Liver (tissue), 9 donors: ENCODE results near the gene SLIT3. TPM values are rescaled to one million over a fixed set of nuclear protein-coding genes. Genes with fewer than 3 reads are reported as not detected.

ENCODE experiments used
- DNase-seq: peaks from one replicate; pipeline ENCODE4 v3.0.0-alpha.2; 2017; ENCODE audit warnings: low spot score
- H3K27ac ChIP-seq, 2 donors: one replicate each; pipeline ENCODE4 v1.7.0; 2013; ENCODE audit warnings: inconsistent platforms in 2 of 2, low read length in 2 of 2, control low read depth in 1 of 2, low read depth in 1 of 2, mild to moderate bottlenecking in 1 of 2
- H3K27me3 ChIP-seq, 4 donors: one replicate each; pipeline versions ENCODE4 v1.6.1 to v1.7.0; 2013; ENCODE audit warnings: low read length in 3 of 4, inconsistent platforms in 1 of 4, mild to moderate bottlenecking in 1 of 4, moderate library complexity in 1 of 4; ENCODE audit not compliant: control insufficient read depth in 4 of 4, insufficient read depth in 4 of 4
- H3K36me3 ChIP-seq, 4 donors: one replicate each; pipeline versions ENCODE4 v1.6.1 to v1.7.0; 2013; ENCODE audit warnings: low read length in 3 of 4, mild to moderate bottlenecking in 3 of 4, low read depth in 1 of 4, moderate library complexity in 1 of 4; ENCODE audit not compliant: control insufficient read depth in 4 of 4, insufficient read depth in 3 of 4
- H3K4me1 ChIP-seq, 4 donors: one replicate each; pipeline versions ENCODE4 v1.6.1 to v1.7.0; 2013; ENCODE audit warnings: low read length in 3 of 4, mild to moderate bottlenecking in 3 of 4, moderate library complexity in 1 of 4; ENCODE audit not compliant: control insufficient read depth in 4 of 4, insufficient read depth in 4 of 4
- H3K4me3 ChIP-seq, 3 donors: one replicate each; pipeline versions ENCODE4 v1.6.1 to v1.7.0; 2013; ENCODE audit warnings: low read length in 3 of 3, control low read depth in 1 of 3, low read depth in 1 of 3, mild to moderate bottlenecking in 1 of 3
- H3K9ac ChIP-seq, 2 donors: one replicate each; pipeline ENCODE4 v1.7.0; 2013; ENCODE audit warnings: low read length in 2 of 2, mild to moderate bottlenecking in 2 of 2, moderate library complexity in 2 of 2, control low read depth in 1 of 2, low read depth in 1 of 2
- H3K9me3 ChIP-seq, 4 donors: one replicate each; pipeline versions ENCODE4 v1.6.1 to v1.7.0; 2013; ENCODE audit warnings: low read length in 3 of 4; ENCODE audit not compliant: control insufficient read depth in 4 of 4
- EGR1 ChIP-seq, 2 donors: IDR thresholded peaks; 2 replicates each; pipeline ENCODE4 v1.6.1; 2016 to 2018; ENCODE audit warnings: antibody characterized with exemption in 2 of 2, low read depth in 2 of 2
- FOXA1 ChIP-seq: IDR thresholded peaks from 2 replicates; pipeline ENCODE4 v1.6.1; 2016; ENCODE audit warnings: antibody characterized with exemption
- FOXA2 ChIP-seq: IDR thresholded peaks from 2 replicates; pipeline ENCODE4 v1.6.1; 2016; ENCODE audit warnings: antibody characterized with exemption
- GABPA ChIP-seq, 2 donors: IDR thresholded peaks in 1 of 2; conservative IDR thresholded peaks in 1 of 2; 2 replicates each; pipeline ENCODE4 v1.6.1; 2016; ENCODE audit warnings: antibody characterized with exemption in 2 of 2, mild to moderate bottlenecking in 1 of 2, moderate library complexity in 1 of 2
- HNF4A ChIP-seq, 2 donors: conservative IDR thresholded peaks; 2 replicates each; pipeline ENCODE4 v1.6.1; 2016; ENCODE audit warnings: antibody characterized with exemption in 2 of 2, mild to moderate bottlenecking in 2 of 2
- HNF4G ChIP-seq: IDR thresholded peaks from 2 replicates; pipeline ENCODE4 v1.6.1; 2016; ENCODE audit warnings: antibody characterized with exemption
- JUND ChIP-seq, 2 donors: IDR thresholded peaks; 2 replicates each; pipeline ENCODE4 v1.6.1; 2016; ENCODE audit warnings: antibody characterized with exemption in 2 of 2
- NR2F2 ChIP-seq: IDR thresholded peaks from 2 replicates; pipeline ENCODE4 v1.6.1; 2016; ENCODE audit warnings: antibody characterized with exemption
- RAD21 ChIP-seq, 2 donors: IDR thresholded peaks; 2 replicates each; pipeline ENCODE4 v1.6.1; 2016; ENCODE audit warnings: antibody characterized with exemption in 2 of 2, mild to moderate bottlenecking in 2 of 2
- RXRA ChIP-seq, 2 donors: IDR thresholded peaks; 2 replicates each; pipeline ENCODE4 v1.6.1; 2017 to 2018; ENCODE audit warnings: antibody characterized with exemption in 2 of 2, mild to moderate bottlenecking in 1 of 2
- SP1 ChIP-seq: IDR thresholded peaks from 2 replicates; pipeline ENCODE4 v1.6.1; 2018; ENCODE audit warnings: antibody characterized with exemption, mild to moderate bottlenecking
- TAF1 ChIP-seq: conservative IDR thresholded peaks from 2 replicates; pipeline ENCODE4 v1.6.1; 2016; ENCODE audit warnings: antibody characterized with exemption, mild to moderate bottlenecking
- YY1 ChIP-seq: IDR thresholded peaks from 2 replicates; pipeline ENCODE4 v1.6.1; 2016; ENCODE audit warnings: antibody characterized with exemption, mild to moderate bottlenecking
- WGBS: extraction: QIAGEN DNeasy Blood & Tissue Kit; methylation state at CpG from one replicate; pipeline ENCODE4 v1.1.7; 2013; 5-methylcytosine and 5-hydroxymethylcytosine counted together
- polyA plus RNA-seq, 2 donors: library from polyadenylated mRNA; stranded (reverse) in 1 of 2; unstranded in 1 of 2; fragments of 200-250 nt in 1 of 2; fragments of >200 nt in 1 of 2; fragmentation: Nextera tagmentation in 1 of 2; extraction: Ambion mirVana in 1 of 2; gene quantifications; one replicate each; pipeline versions ENCODE4 v1.2.1 to v1.2.3, GENCODE V29; 2013 to 2015
- total RNA-seq, 2 donors: library from RNA; depleted of rRNA; stranded (reverse); fragments of >200 nt; gene quantifications; one replicate each; pipeline ENCODE4 v1.2.3, GENCODE V29; 2014
- TF ChIP-seq, protein P1 (sequence below): fragments of 150-350 bp; IDR thresholded peaks from 2 replicates; pipeline ENCODE4 v1.5.1; 2017; ENCODE audit warnings: improper control_type of control experiment, low read depth, low read length; ENCODE audit not compliant: missing input control
- TF ChIP-seq, protein P2 (sequence below): IDR thresholded peaks from 2 replicates; pipeline ENCODE4 v1.6.1; 2016; ENCODE audit warnings: antibody characterized with exemption, mild to moderate bottlenecking
- TF ChIP-seq, protein P3 (sequence below): IDR thresholded peaks from 2 replicates; pipeline ENCODE4 v1.6.1; 2016; ENCODE audit warnings: antibody characterized with exemption
- TF ChIP-seq, protein P4 (sequence below): IDR thresholded peaks from 2 replicates; pipeline ENCODE4 v1.6.1; 2016; ENCODE audit warnings: antibody characterized with exemption
- TF ChIP-seq, protein P5 (sequence below): IDR thresholded peaks from 2 replicates; pipeline ENCODE4 v1.6.1; 2016; ENCODE audit warnings: antibody characterized with exemption
- donor health status: healthy.
- donor health status: healthy.
- donor health status: healthy.
- donor health status: healthy.
- donor health status: healthy.

Gene SLIT3
- total and polyA plus RNA-seq, 4 donors, result 0.61 to 1.3 (median 0.91) TPM

DNA sequence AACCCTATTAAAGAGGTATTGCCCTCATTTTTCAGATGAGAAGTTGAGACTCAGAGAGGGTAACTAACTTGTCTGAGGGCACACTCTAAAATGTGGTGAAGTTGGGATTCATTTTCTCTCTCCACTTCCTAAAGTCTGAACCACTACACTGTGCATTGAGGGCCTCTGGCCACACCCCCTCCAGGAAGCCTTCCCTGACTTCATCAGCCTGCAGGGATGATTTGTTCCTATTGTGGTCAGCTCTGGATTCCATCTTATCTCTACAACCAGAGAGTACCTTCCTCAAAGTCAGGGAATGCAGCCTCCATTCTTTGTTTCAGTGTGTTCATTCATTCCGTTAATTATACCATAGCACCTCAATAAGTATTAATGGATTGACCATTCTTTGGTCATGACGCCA is 365.8 kb downstream of the SLIT3 start (continued):
- TF ChIP-seq, protein P1, sequence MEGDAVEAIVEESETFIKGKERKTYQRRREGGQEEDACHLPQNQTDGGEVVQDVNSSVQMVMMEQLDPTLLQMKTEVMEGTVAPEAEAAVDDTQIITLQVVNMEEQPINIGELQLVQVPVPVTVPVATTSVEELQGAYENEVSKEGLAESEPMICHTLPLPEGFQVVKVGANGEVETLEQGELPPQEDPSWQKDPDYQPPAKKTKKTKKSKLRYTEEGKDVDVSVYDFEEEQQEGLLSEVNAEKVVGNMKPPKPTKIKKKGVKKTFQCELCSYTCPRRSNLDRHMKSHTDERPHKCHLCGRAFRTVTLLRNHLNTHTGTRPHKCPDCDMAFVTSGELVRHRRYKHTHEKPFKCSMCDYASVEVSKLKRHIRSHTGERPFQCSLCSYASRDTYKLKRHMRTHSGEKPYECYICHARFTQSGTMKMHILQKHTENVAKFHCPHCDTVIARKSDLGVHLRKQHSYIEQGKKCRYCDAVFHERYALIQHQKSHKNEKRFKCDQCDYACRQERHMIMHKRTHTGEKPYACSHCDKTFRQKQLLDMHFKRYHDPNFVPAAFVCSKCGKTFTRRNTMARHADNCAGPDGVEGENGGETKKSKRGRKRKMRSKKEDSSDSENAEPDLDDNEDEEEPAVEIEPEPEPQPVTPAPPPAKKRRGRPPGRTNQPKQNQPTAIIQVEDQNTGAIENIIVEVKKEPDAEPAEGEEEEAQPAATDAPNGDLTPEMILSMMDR, result no peak
- TF ChIP-seq EGR1 (IDR thresholded peaks at IDR 0.05; ENCODE audit: low read depth in 2 of 2), result no peak

DNA sequence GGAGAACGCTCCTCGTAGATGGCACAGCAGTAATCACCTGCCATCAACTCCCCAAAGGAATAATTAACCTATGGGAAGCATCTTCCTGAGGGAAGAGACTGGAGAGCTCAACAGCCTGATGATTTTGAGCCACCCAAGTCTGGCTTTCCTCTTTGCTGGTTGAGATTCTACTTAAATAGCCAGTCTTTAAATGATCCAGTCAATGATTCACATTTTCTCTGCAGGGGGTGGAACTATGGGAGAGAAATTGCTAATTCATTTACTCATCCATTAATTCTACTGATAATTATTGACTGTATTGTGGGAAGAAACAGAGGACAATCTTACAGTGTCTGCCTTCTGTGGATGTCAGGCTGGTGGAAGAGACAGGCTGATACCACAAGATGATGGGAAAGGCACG is 366.8 kb downstream of the SLIT3 start:
- Histone ChIP-seq H3K27me3 (peaks cover 0 to 4% (median 0%) of the 10 kb centered on the region in 4 donors), H3K4me3 (no peak overlapping the region), H3K9me3 (no peaks in the 10 kb centered on the region), H3K27ac (no peak overlapping the region), H3K9ac (no peak overlapping the region), H3K36me3 (no peaks in the 10 kb centered on the region), H3K4me1 (no peaks in the 10 kb centered on the region)
- TF ChIP-seq, protein P2, sequence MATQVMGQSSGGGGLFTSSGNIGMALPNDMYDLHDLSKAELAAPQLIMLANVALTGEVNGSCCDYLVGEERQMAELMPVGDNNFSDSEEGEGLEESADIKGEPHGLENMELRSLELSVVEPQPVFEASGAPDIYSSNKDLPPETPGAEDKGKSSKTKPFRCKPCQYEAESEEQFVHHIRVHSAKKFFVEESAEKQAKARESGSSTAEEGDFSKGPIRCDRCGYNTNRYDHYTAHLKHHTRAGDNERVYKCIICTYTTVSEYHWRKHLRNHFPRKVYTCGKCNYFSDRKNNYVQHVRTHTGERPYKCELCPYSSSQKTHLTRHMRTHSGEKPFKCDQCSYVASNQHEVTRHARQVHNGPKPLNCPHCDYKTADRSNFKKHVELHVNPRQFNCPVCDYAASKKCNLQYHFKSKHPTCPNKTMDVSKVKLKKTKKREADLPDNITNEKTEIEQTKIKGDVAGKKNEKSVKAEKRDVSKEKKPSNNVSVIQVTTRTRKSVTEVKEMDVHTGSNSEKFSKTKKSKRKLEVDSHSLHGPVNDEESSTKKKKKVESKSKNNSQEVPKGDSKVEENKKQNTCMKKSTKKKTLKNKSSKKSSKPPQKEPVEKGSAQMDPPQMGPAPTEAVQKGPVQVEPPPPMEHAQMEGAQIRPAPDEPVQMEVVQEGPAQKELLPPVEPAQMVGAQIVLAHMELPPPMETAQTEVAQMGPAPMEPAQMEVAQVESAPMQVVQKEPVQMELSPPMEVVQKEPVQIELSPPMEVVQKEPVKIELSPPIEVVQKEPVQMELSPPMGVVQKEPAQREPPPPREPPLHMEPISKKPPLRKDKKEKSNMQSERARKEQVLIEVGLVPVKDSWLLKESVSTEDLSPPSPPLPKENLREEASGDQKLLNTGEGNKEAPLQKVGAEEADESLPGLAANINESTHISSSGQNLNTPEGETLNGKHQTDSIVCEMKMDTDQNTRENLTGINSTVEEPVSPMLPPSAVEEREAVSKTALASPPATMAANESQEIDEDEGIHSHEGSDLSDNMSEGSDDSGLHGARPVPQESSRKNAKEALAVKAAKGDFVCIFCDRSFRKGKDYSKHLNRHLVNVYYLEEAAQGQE, result no peak
- TF ChIP-seq, protein P3, sequence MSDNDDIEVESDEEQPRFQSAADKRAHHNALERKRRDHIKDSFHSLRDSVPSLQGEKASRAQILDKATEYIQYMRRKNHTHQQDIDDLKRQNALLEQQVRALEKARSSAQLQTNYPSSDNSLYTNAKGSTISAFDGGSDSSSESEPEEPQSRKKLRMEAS, result no peak
- TF ChIP-seq RAD21 (IDR thresholded peaks at IDR 0.05), result no peak
- TF ChIP-seq RXRA (IDR thresholded peaks at IDR 0.05), result no peak
- no peak for TF ChIP-seq GABPA (IDR thresholded peaks at IDR 0.05 in 1 of 2, conservative IDR thresholded peaks at IDR 0.05 in 1 of 2)
- no peak for TF ChIP-seq HNF4A (conservative IDR thresholded peaks at IDR 0.05)
- TF ChIP-seq, protein P4, sequence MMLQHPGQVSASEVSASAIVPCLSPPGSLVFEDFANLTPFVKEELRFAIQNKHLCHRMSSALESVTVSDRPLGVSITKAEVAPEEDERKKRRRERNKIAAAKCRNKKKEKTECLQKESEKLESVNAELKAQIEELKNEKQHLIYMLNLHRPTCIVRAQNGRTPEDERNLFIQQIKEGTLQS, result no peak
- no peak for TF ChIP-seq SP1
- TF ChIP-seq NR2F2, result no peak
- no peak for TF ChIP-seq JUND (IDR thresholded peaks at IDR 0.05)
- TF ChIP-seq HNF4G, result no peak
- no peak for TF ChIP-seq YY1
- no peak for TF ChIP-seq FOXA2
- TF ChIP-seq, protein P5, sequence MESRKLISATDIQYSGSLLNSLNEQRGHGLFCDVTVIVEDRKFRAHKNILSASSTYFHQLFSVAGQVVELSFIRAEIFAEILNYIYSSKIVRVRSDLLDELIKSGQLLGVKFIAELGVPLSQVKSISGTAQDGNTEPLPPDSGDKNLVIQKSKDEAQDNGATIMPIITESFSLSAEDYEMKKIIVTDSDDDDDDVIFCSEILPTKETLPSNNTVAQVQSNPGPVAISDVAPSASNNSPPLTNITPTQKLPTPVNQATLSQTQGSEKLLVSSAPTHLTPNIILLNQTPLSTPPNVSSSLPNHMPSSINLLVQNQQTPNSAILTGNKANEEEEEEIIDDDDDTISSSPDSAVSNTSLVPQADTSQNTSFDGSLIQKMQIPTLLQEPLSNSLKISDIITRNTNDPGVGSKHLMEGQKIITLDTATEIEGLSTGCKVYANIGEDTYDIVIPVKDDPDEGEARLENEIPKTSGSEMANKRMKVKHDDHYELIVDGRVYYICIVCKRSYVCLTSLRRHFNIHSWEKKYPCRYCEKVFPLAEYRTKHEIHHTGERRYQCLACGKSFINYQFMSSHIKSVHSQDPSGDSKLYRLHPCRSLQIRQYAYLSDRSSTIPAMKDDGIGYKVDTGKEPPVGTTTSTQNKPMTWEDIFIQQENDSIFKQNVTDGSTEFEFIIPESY, result no peak
- TF ChIP-seq, protein P1, result no peak
- no peak for TF ChIP-seq FOXA1
- no peak for TF ChIP-seq TAF1
- TF ChIP-seq EGR1 (IDR thresholded peaks at IDR 0.05; ENCODE audit: low read depth in 2 of 2), result no peak
- DNase-seq, result no peak
- WGBS, result 83% methylated on average over 3 of the region's 3 CpGs
